Measurements from ENCODE around the gene TPST2. TPM values are rescaled to one million over a fixed set of nuclear protein-coding genes. Genes with fewer than 3 reads are reported as not detected.

TPST2 gene
- total RNA-seq, 1 donor from 2014 or later = 28.5 TPM

DNA sequence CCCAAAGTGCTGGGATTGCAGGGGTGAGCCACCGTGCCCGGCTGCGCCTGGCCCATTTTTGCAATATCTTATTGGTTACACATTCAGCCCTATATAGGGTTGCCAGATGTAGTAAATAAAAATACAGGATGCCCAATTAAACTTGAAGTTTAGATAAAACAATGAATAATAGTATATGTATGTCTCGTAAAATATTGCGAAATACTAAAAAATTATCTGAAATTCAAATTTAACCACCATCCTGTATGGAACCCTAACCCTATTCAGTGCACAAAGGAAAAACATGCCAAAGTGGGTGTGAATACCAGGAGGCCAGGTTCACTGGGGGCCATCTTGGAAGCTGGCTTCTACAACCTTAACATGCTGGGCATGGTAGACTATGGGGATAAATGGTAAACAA is 72.5 kb downstream of the TPST2 start:
- intact Hi-C loops (cut with micrococcal nuclease) = no loop called here
- no peak for TF ChIP-seq CTCF (IDR thresholded peaks at IDR 0.05; ENCODE audit: borderline replicate concordance)

DNA sequence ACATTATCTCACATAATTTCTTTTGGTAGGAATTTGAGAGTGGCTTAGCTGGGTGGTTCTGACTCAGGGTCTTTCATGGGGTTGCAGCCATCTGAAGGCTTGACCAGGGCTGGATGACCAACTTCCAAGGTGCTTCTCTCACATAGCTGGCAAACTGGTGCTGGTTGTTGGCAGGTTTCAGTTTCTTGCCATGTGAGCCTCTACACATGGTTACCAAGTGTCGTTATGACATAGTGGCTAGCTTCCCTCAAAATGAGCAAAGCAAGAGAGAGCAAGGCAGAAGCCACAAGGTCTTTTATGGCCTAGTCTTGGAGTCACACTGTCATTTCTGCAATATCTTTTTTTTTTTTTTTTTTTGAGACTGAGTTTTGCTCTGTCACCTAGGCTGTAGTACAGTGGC is 73.4 kb downstream of the TPST2 start:
- no peak for TF ChIP-seq CTCF (IDR thresholded peaks at IDR 0.05; ENCODE audit: borderline replicate concordance)
- no peak overlapping the region for H3K27ac ChIP-seq (replicated peaks)
- no peaks in the 10 kb centered on the region for H3K27me3 ChIP-seq (ENCODE audit: low read depth)
- no peaks in the 10 kb centered on the region for H3K36me3 ChIP-seq
- intact Hi-C loops (cut with micrococcal nuclease) = no loop called here
- DNase-seq = no peak
- H3K9me3 ChIP-seq (replicated peaks) = no peaks in the 10 kb centered on the region
- peaks cover 22% of the 10 kb centered on the region for H3K4me1 ChIP-seq
- no peak overlapping the region for H3K4me3 ChIP-seq

More for the DNA sequence above, 72.5 kb downstream of the TPST2 start:
- no peaks in the 10 kb centered on the region for H3K9me3 ChIP-seq (replicated peaks)
- no peaks in the 10 kb centered on the region for H3K36me3 ChIP-seq
- no peak overlapping the region for H3K4me3 ChIP-seq
- no peak for DNase-seq
- H3K27me3 ChIP-seq (ENCODE audit: low read depth) = no peaks in the 10 kb centered on the region
- H3K4me1 ChIP-seq = peaks cover 14% of the 10 kb centered on the region
- H3K27ac ChIP-seq (replicated peaks) = no peak overlapping the region

GRCh38 chr22:26515931-26516330 is 74.0 kb downstream of the TPST2 start:
- H3K27me3 ChIP-seq (ENCODE audit: low read depth) = no peaks in the 10 kb centered on the region
- no peak for TF ChIP-seq CTCF (IDR thresholded peaks at IDR 0.05; ENCODE audit: borderline replicate concordance)
- intact Hi-C loops (cut with micrococcal nuclease) = no loop called here
- H3K36me3 ChIP-seq = peaks cover under 1% of the 10 kb centered on the region
- DNase-seq = no peak
- H3K4me1 ChIP-seq = peaks cover 28% of the 10 kb centered on the region
- H3K4me3 ChIP-seq = no peak overlapping the region
- H3K9me3 ChIP-seq (replicated peaks) = no peaks in the 10 kb centered on the region
- no peak overlapping the region for H3K27ac ChIP-seq (replicated peaks)

DNA sequence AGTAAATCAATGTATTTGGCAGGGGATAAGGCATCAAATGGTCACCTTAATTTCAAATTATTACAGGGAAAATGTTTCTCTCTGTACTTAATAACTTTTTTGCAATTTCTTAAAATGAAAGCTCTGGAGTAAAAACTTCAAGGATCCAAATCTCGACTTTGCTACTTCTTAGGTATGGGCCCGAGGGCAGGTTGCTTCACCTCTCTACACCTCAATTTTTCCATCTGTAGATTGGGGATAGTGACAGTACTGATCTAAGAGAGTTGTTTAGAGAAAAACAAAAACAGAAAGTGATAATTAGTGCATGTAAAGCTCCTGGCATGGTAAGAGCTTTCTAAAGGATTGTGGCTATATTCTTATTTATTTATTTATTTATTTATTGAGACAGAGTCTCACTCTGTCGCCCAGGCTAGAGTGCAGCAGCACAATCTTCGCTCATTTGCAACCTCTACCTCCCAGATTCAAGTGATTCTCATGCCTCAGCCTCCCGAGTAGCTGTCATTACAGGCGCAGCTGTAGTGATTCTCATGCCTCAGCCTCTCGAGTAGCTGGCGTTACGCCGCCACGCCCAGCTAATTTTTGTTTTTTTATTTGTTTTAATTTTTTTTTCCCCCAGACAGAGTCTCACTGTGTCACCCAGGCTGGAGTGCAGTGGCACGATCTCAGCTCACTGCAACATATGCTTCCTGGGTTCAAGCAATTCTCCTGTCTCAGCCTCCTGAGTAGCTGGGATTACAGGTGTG is 75.3 kb downstream of the TPST2 start:
- intact Hi-C loops (cut with micrococcal nuclease) = no loop called here
- no peak for TF ChIP-seq CTCF (IDR thresholded peaks at IDR 0.05; ENCODE audit: borderline replicate concordance)
- Histone ChIP-seq H3K27ac (replicated peaks) (no peak overlapping the region), H3K27me3 (ENCODE audit: low read depth) (no peaks in the 10 kb centered on the region), H3K36me3 (peaks cover 14% of the 10 kb centered on the region), H3K9me3 (replicated peaks) (no peaks in the 10 kb centered on the region), H3K4me1 (peaks cover 32% of the 10 kb centered on the region), H3K4me3 (no peak overlapping the region)
- no peak for DNase-seq

- Histone ChIP-seq H3K27me3 (ENCODE audit: low read depth) (no peaks in the 10 kb centered on the region), H3K36me3 (peaks cover 21% of the 10 kb centered on the region), H3K4me3 (no peak overlapping the region), H3K27ac (replicated peaks) (no peak overlapping the region), H3K4me1 (peaks cover 32% of the 10 kb centered on the region), H3K9me3 (replicated peaks) (no peaks in the 10 kb centered on the region)
- DNase-seq = no peak
- intact Hi-C loops (cut with micrococcal nuclease) = no loop called here
- TF ChIP-seq CTCF (IDR thresholded peaks at IDR 0.05; ENCODE audit: borderline replicate concordance) = no peak
Observed at GRCh38 chr22:26513838-26514237, 76.1 kb downstream of the TPST2 start.

Data from left ventricle myocardium inferior (tissue), 1 donor.